Activated T-cell treated with anti-CD3 and anti-CD28 coated beads, Interleukin-2, amount 50 U/mL, for 72 hours (primary cell): ENCODE measurements around the gene CNFN. TPM values are rescaled to one million over a fixed set of nuclear protein-coding genes. Genes with fewer than 3 reads are reported as not detected.
A peak's percentile ranks its signal among the peaks of the same experiment; 100 is the strongest.

Experiments used
- ATAC-seq, 2 donors: fragments of 150-1000 bp; cut with Tn5 transposase; replicated peaks in 1 of 2; 2 replicates each; pipeline ENCODE4 v1.10.0; 2021; ENCODE audit warnings: moderate library complexity in 2 of 2, mild to moderate bottlenecking in 1 of 2
- DNase-seq, 2 donors: peaks; one replicate each; pipeline ENCODE4 v3.0.0; 2021 to 2022; ENCODE audit warnings: mixed read lengths in 1 of 2
- H3K27ac Mint-ChIP-seq: one replicate; pipeline ENCODE4 v1.8.0; 2022; ENCODE audit warnings: mild to moderate bottlenecking, moderate library complexity, mixed read lengths
- H3K27me3 Mint-ChIP-seq: one replicate; pipeline ENCODE4 v1.8.0; 2022; ENCODE audit warnings: low read depth, mixed read lengths
- H3K36me3 Mint-ChIP-seq, 2 donors: one replicate each; pipeline ENCODE4 v1.8.0; 2022; ENCODE audit warnings: mixed read lengths in 2 of 2, mild to moderate bottlenecking in 1 of 2; ENCODE audit not compliant: insufficient read depth in 2 of 2
- H3K4me1 Mint-ChIP-seq: one replicate; pipeline ENCODE4 v1.8.0; 2022; ENCODE audit warnings: low read depth, mixed read lengths
- H3K4me3 Mint-ChIP-seq, 2 donors: one replicate each; pipeline ENCODE4 v1.8.0; 2022; ENCODE audit warnings: mild to moderate bottlenecking in 2 of 2, mixed read lengths in 2 of 2, moderate library complexity in 2 of 2
- H3K9me3 Mint-ChIP-seq, 2 donors: one replicate each; pipeline ENCODE4 v1.8.0; 2022; ENCODE audit warnings: mixed read lengths in 2 of 2
- total RNA-seq, 2 donors: library from RNA; stranded (reverse); gene quantifications; one replicate each; pipeline ENCODE4 v1.2.3, GENCODE V29; 2022

Gene CNFN
- total RNA-seq, 2 donors from 2014 or later, result 0.53 to 2.1 TPM

GRCh38 chr19:42378225-42379215, 11.6 kb downstream of the CNFN start:
- ATAC-seq, result peak; percentile 42 to 67
- Mint-ChIP-seq H3K4me3 (peak overlapping the region in 1 of 2 donors; percentile 27), H3K27ac (no peak overlapping the region), H3K4me1 (peaks cover 10% of the 10 kb centered on the region), H3K9me3 (no peaks in the 10 kb centered on the region), H3K36me3 (no peaks in the 10 kb centered on the region), H3K27me3 (peaks cover 19% of the 10 kb centered on the region)
- DNase-seq, result peak in 1 of 2 donors; percentile 31

- Mint-ChIP-seq H3K4me3 (no peak overlapping the region), H3K9me3 (no peaks in the 10 kb centered on the region), H3K27ac (no peak overlapping the region), H3K27me3 (no peaks in the 10 kb centered on the region), H3K36me3 (no peaks in the 10 kb centered on the region), H3K4me1 (peaks cover 10% of the 10 kb centered on the region)
- DNase-seq, result no peak
- ATAC-seq, result no peak
Measured at GRCh38 chr19:42376177-42376555, 13.9 kb downstream of the CNFN start.

DNA sequence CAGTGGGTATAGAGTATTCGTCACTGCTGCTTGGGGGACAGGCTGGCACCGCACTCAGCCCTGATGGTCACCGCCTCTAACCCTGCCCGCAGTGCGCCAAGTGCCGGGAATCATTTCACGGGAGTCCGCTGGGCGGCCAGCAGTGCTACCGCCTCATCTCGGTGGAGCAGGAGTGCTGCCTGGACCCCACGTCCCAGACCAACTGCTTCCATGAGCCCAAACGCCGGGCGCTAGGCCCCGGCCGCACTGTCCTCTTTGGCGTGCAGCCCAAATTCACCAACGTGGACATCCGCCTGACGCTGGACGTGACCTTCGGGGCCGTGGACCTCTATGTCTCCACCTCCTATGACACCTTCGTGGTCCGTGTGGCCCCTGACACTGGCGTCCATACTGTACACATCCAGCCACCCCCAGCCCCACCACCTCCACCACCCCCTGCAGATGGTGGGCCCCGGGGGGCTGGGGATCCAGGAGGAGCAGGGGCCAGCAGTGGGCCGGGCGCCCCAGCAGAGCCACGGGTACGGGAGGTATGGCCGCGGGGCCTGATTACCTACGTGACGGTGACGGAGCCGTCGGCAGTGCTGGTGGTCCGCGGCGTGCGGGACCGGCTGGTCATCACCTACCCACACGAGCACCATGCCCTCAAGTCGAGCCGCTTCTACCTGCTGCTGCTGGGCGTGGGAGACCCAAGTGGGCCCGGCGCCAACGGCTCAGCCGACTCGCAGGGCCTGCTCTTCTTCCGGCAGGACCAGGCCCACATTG, 14.5 kb downstream of the CNFN start:
- Mint-ChIP-seq H3K4me3 (no peak overlapping the region), H3K27me3 (no peaks in the 10 kb centered on the region), H3K27ac (no peak overlapping the region), H3K9me3 (no peaks in the 10 kb centered on the region), H3K36me3 (no peaks in the 10 kb centered on the region), H3K4me1 (peaks cover 10% of the 10 kb centered on the region)
- DNase-seq (no peak), ATAC-seq (no peak)

- no peak overlapping the region for H3K4me3 Mint-ChIP-seq
- no peaks in the 10 kb centered on the region for H3K9me3 Mint-ChIP-seq
- H3K27ac Mint-ChIP-seq, result no peak overlapping the region
- DNase-seq (no peak), ATAC-seq (no peak)
- peaks cover 10% of the 10 kb centered on the region for H3K4me1 Mint-ChIP-seq
- H3K36me3 Mint-ChIP-seq, result no peaks in the 10 kb centered on the region
- H3K27me3 Mint-ChIP-seq, result no peaks in the 10 kb centered on the region
Measured at GRCh38 chr19:42374826-42375376, 15.2 kb downstream of the CNFN start.

DNA sequence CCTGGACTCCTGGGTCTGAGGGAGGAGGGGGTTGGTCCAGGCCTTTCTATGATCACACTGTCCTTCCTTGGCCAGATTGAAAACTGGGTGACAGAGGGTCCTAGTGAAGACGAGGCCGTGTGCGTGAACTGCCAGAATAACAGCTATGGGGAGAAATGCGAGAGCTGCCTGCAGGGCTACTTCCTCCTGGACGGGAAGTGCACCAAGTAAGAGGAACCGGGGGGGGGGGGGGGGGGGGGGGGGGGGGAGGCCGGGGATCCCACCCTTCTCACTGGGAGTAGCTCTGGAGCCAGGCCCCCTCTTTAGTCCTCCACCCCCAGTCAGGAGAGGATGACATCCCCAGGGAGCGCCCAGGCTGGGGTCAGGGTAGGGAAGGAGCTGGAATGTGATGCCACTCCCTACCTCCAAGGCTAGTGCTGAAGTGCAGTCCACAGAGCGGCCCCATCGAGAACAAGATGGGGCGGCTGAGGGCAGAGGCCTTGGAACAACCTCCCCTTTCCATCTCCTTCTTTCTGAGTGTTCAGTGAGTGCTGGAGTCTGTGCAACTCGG, 19.4 kb downstream of the CNFN start:
- Mint-ChIP-seq H3K4me1 (no peaks in the 10 kb centered on the region), H3K27ac (no peak overlapping the region), H3K4me3 (no peak overlapping the region), H3K36me3 (no peaks in the 10 kb centered on the region), H3K9me3 (no peaks in the 10 kb centered on the region), H3K27me3 (no peaks in the 10 kb centered on the region)
- no peak for DNase-seq
- ATAC-seq, result no peak

DNA sequence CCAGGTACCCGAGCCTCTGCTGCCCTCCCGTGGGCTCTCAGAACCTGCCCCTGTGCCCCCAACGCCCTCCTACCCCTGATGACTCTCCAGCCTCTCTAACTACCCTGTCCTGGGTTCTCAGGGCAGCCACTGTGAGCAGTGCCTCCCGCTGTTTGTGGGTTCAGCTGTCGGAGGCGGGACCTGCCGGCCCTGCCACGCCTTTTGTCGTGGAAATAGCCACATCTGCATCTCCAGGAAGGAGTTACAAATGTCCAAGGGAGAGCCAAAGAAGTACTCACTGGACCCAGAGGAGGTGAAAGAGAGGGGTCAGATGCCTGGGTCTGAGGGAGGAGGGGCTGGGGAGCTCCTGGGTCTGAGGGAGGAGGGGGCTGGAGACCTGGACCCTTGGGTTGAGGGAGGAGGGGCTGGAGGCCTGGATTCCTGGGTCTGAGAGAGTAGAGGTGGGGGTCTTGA, 20.0 kb downstream of the CNFN start:
- ATAC-seq (no peak), DNase-seq (no peak)
- Mint-ChIP-seq H3K36me3 (no peaks in the 10 kb centered on the region), H3K9me3 (no peaks in the 10 kb centered on the region), H3K4me3 (no peak overlapping the region), H3K27me3 (no peaks in the 10 kb centered on the region), H3K4me1 (no peaks in the 10 kb centered on the region), H3K27ac (no peak overlapping the region)

DNA sequence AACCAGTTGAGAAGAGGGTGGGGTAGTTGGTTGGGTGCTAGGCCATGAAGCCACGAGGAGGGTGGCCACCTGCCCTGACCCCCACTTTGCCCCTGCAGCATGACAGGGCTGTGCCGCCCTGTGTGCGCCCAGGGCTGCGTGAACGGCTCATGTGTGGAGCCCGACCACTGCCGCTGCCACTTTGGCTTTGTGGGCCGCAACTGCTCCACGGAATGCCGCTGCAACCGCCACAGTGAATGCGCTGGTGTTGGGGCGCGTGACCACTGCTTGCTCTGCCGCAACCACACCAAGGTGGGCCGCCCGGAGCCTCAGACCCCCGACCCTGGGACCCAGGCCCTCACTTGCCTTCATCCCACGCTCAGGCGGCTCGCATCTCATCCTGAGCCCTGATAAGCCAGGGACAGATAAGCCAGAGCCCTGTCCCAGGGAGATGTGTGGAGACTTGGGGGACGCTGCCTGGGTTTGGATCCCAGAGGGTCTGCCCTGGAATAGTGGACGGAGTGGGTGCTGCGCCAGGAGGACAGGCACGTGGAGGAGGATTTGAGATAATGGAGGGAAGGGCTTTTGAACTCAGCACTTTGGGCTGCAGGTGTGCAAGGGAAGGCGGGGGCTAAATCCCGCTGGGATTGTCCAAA, 20.5 kb downstream of the CNFN start:
- no peak overlapping the region for H3K27ac Mint-ChIP-seq
- H3K9me3 Mint-ChIP-seq, result no peaks in the 10 kb centered on the region
- no peaks in the 10 kb centered on the region for H3K36me3 Mint-ChIP-seq
- no peaks in the 10 kb centered on the region for H3K4me1 Mint-ChIP-seq
- ATAC-seq, result no peak
- H3K4me3 Mint-ChIP-seq, result no peak overlapping the region
- no peak for DNase-seq
- no peaks in the 10 kb centered on the region for H3K27me3 Mint-ChIP-seq

DNA sequence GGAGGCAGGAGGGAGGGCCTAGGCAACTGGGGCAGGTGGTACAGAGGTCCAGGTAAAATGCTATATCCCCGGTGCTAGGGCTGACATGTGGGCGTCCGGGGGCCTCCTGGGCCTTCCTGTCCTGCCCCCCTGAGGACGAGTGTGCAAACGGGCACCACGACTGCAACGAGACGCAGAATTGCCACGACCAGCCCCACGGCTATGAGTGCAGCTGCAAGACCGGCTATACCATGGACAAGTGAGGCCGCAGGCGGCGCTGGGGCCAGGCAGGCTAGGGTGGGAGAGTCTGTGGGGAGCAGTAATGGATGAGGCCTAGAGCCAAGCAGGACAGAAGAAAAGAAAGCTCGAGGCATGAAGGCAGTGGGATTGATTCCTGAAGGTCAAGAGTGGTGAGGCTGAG, 21.3 kb downstream of the CNFN start:
- H3K4me3 Mint-ChIP-seq, result no peak overlapping the region
- H3K27me3 Mint-ChIP-seq, result no peaks in the 10 kb centered on the region
- no peaks in the 10 kb centered on the region for H3K4me1 Mint-ChIP-seq
- H3K9me3 Mint-ChIP-seq, result no peaks in the 10 kb centered on the region
- H3K36me3 Mint-ChIP-seq, result peaks cover 2 to 3% of the 10 kb centered on the region in 2 donors
- ATAC-seq (no peak), DNase-seq (no peak)
- no peak overlapping the region for H3K27ac Mint-ChIP-seq

GRCh38 chr19:42368360-42368759, 21.7 kb downstream of the CNFN start:
- no peaks in the 10 kb centered on the region for H3K9me3 Mint-ChIP-seq
- no peaks in the 10 kb centered on the region for H3K27me3 Mint-ChIP-seq
- DNase-seq (no peak), ATAC-seq (no peak)
- no peak overlapping the region for H3K4me3 Mint-ChIP-seq
- no peaks in the 10 kb centered on the region for H3K4me1 Mint-ChIP-seq
- H3K36me3 Mint-ChIP-seq, result peaks cover 5 to 6% of the 10 kb centered on the region in 2 donors
- H3K27ac Mint-ChIP-seq, result no peak overlapping the region

GRCh38 chr19:42367929-42368328, 22.2 kb downstream of the CNFN start:
- Mint-ChIP-seq H3K4me3 (no peak overlapping the region), H3K27me3 (no peaks in the 10 kb centered on the region), H3K36me3 (peaks cover 5 to 6% of the 10 kb centered on the region in 2 donors), H3K27ac (no peak overlapping the region), H3K4me1 (no peaks in the 10 kb centered on the region), H3K9me3 (no peaks in the 10 kb centered on the region)
- ATAC-seq (no peak), DNase-seq (no peak)

DNA sequence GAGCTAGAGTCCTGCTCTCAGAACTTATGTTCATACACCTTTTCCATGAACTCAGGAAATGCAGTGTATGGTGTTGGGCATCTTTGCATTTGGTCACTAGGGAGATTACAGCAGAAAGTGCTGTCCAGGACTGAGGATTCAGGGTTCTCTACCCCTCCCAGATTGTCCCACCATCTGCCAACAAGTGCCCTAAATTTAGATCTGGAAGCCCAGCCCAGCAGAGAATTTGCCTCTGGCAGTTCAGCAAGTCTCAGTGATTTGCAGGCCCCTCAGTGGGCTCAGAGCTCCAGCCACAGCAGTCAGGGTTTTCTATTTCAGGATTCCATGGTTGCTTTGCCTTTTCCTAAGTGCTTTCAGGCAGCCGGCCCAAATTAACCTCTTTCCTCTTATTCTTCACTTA, 23.4 kb downstream of the CNFN start:
- Mint-ChIP-seq H3K27me3 (no peaks in the 10 kb centered on the region), H3K9me3 (no peaks in the 10 kb centered on the region), H3K4me3 (no peak overlapping the region), H3K27ac (no peak overlapping the region), H3K4me1 (no peaks in the 10 kb centered on the region), H3K36me3 (peaks cover 5 to 6% of the 10 kb centered on the region in 2 donors)
- DNase-seq (no peak), ATAC-seq (no peak)

DNA sequence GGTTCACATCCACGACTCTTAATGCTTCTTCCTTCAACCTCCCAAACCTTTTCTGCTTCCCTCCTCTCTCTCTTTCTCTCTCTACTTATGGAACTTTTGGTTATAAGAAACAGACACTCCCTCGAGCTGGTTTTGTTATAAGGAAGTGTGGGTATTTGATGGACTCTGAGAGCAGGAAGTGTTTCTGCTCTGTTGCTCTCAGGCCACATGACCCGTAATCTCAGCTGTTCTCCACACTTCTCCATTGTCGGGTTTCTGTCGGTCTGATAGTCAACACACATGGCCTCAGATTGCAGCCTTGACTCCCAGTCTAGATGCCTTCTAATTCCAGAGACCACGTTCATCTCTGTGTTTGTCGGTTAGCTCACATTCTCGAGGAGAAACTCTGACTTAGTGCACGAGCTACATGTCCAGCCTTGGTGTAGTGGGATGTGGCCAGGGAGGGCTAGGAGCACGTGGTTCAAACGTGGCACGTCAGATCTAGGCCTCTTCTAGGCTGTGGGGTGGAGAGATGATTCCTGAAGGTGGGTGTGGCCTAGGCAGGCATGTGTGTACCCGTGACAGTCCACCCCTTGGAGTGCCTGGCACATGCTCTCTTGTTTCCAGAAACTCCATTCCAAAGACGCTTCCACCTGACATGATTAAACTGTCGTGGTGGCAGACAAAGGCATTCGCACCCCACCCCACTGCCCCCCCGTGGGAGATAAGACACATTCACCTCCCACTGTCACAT, 26.3 kb downstream of the CNFN start:
- Mint-ChIP-seq H3K36me3 (peaks cover 5 to 6% of the 10 kb centered on the region in 2 donors), H3K4me3 (no peak overlapping the region), H3K27ac (no peak overlapping the region), H3K9me3 (no peaks in the 10 kb centered on the region), H3K27me3 (no peaks in the 10 kb centered on the region), H3K4me1 (no peaks in the 10 kb centered on the region)
- DNase-seq (no peak), ATAC-seq (no peak)
